ENCODE measurements around the gene CP. TPM values are rescaled to one million over a fixed set of nuclear protein-coding genes. Genes with fewer than 3 reads are reported as not detected.

CP gene
- 10 to 100 TPM in 3 of 4 donors, 1 to 10 TPM in 1; 1.1 to 64.4 (median 44.1) TPM for total RNA-seq

GRCh38 chr3:149221783-149222517, at the start of gene CP:
TSS of gene CP (minus strand) at chr3:149221829. CDS start at chr3:149221792, 37 bp downstream.
- TF ChIP-seq CTCF (IDR thresholded peaks at IDR 0.05; ENCODE audit: low read depth), result no peak

- no peak for TF ChIP-seq CTCF (IDR thresholded peaks at IDR 0.05; ENCODE audit: low read depth)
Measured at GRCh38 chr3:149270180-149270579, 48.6 kb upstream of the CP start.

GRCh38 chr3:149269687-149270086, 48.1 kb upstream of the CP start:
- no peak for TF ChIP-seq CTCF (IDR thresholded peaks at IDR 0.05; ENCODE audit: low read depth)

- TF ChIP-seq CTCF (IDR thresholded peaks at IDR 0.05; ENCODE audit: low read depth), result no peak
Measured at GRCh38 chr3:149267565-149267964, 45.9 kb upstream of the CP start.

- no peak for TF ChIP-seq CTCF (IDR thresholded peaks at IDR 0.05; ENCODE audit: low read depth)
Measured at GRCh38 chr3:149266736-149267135, 45.1 kb upstream of the CP start.

GRCh38 chr3:149263856-149264255, 42.2 kb upstream of the CP start:
- TF ChIP-seq CTCF (IDR thresholded peaks at IDR 0.05; ENCODE audit: low read depth), result no peak

GRCh38 chr3:149258714-149259113, 37.1 kb upstream of the CP start:
- TF ChIP-seq CTCF (IDR thresholded peaks at IDR 0.05; ENCODE audit: low read depth), result no peak
